ENCODE results near the gene ELMO3.

Gene ELMO3

DNA sequence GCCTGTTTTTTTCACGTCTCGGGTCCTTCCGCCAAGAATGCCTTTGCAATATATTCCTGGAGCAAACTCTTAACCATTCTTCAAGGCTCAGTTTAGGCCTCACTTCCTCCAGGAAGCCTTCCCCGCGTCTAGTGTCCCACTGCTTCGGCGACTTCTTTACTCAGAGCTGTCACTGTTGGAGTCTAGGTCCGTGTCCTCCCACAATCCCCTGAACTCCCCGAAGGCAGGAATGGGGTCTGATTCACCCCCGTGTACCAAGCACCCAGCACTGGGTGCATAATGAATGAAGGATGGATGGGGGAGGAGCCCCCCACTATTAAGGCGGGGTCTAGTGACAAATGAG lies 15.7 kb upstream of the ELMO3 start:
- DNase-seq: no peak

DNA sequence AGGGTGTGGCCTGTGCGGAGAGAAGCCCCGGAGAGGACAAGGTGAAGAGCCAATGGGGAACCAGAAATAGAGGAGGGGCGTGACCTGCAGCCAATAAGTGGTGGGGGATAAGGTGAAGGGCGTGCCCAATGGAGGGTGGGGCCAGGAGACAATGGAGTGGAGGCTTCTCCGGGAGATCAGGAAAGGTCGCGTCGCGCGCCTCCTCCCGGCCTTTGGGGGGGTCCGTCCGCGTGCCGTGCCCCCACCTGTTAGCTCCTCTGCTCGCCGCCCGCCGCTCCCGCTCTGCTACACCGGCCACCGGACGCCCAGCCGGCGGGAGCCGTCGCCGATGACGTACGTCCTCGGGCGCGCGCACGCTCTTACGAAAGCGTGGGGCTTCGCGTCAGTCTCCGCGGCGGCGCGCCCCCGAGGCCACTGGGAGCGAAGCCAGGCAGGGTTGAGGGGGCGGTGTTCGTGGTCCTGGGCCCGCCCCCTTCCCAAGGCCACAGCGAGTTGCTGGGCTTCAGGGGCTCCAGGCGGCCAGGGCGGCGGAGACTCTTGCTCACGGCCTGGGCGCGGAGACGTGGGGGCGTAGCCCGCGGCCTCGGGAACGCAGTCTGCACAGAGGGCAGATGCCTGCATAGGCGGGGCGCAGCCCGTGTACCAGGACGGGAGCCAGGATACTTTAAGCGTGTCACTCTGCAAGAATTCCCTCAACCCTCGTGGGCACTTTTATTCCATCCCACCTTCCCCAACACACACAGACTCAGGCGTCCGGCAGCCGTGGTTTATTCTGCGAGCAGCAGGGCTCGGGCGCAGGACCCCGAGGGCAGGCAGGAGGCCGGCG lies 15.1 kb upstream of the ELMO3 start, which contains the start of gene MATCAP1:
Gene MATCAP1, minus strand, starts transcription at position 337 of the 826 bp plus-strand sequence. CDS start 3,353 bp downstream, outside the sequence.
- peak; percentile 96 for DNase-seq

DNA sequence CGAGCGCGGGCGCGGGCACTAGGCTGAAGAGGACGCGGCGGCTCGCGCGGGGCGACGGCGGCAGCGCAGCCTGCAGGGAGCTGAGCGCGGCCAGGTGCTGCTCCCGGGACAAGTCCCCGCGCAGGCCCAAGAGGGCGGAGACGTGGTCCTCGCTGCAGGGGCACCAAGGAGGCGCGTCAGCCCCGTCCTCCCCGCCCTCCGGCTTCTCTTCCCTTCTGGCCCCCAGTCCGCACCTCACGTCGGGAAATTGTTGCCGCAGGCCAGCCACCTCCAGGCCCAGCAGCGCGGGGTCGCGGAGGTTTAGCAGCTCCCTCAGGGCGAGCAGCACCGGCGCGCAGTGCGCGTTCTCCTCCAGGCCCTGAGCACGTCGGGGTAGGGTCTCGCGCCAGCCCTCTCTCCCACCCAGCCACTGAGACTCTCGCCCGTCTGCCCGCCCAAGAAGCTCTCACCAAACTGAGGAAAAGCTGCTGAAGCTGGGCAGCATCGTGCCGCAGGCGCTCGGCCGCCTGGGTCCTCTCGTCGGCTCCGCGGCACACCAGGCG lies 14.4 kb upstream of the ELMO3 start:
- no peak for DNase-seq

DNA sequence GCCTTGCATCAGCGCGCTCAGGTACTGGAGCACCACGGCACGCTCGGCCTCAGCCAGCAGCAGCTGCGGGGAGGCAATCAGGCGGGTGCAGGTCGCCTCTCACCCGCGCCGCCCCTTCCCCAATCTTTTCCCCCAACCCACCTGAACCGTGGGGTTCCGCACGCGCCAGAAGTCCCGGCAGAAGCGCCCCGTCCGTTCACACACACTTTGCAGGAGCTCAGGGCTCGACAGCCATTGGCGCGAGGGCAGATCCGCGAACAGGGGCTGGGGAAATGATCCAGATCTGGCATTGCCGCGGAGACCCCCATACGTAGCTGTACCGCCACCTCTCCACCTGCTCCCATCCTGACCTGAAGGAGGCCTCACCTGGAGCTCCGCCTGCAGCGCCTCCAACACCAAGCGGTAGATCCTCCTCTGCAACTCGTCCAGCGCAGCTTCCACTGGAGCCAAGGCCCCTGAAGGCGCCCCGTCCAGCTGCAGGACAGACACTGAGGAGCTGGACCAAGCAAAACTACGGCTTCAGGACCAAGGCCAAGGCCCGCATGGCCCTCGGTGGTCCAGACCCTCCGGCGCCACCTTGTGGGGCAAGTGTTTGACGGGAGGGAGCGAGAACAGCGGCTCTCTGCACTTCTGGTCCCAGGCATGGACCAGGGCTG lies 13.8 kb upstream of the ELMO3 start:
- no peak for DNase-seq

DNA sequence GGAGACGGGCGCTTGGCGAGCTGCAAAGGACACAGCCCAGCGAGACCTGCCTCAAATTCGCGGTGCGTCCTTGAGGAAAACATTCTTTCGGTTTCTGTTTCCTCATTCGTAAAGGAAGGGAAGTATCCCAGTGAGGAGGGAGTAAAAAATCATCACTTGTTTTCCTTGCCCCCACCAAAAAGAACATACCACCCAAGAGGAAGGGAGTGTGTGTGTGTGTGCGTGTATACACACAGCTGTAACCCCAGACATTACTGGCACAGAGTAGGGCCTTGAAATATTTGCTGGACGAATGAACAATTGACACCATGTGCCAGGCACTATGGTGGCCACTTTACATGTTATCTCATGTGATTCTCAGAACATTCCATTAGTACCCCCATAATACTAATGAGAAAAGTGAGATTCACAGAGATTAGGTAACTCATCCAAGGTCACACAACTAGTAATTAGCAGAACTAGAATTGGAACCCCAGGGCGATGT lies 13.2 kb upstream of the ELMO3 start:
- DNase-seq: no peak

DNA sequence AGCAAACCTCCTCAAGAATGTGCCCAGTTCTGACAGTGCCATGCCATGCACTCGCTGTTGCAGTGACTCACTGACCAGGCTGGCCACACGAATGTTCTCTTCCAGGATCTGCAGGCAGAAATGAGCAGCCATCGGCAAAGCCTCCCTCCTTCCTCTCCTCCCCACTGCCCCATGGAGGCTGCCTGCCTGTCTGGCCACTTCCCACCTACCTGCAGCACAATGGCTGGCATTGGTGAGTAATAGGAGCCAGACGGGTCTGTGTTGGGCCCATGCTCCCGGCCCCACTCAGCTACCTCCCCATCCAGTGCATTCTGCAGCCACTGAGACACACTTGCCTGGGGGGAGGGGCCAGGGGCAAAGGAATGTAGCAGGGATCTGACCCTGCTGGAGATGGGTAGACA lies 12.4 kb upstream of the ELMO3 start:
- no peak for DNase-seq

DNA sequence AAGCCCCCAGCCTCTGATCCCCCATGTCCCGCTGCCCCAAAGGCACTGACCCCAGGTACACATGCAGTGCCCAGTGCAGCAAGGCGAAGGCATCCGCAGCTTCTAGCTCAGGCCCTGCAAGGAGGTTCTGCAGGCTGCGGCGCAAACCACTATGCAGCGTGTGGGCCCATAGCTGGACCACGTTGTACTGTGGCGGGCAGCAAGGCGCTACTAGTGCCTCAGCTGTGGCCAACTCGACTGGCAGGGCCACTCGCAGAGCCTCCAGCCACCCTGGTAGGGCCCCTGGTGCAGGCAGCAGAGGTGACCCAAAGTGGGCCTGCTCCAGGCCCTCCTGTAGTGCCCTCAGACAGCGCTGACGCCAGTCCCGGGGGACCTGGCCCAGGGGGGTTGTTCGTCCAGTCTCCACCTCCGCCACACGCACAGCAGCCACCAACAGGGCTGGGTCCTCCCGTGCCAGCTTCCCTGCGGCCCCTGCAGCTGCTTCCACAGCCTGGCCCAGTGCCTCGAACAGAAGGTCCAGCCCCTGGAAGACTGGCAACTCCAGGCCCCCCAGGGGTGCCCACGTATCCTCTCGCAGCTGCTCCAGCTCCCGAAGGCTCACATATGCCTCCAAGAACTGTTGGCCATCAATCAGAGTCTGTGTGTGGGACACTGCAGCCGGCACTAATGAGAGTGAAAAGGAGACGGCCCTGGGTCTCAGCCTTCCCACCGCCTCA lies 11.6 kb upstream of the ELMO3 start:
- no peak for DNase-seq

DNA sequence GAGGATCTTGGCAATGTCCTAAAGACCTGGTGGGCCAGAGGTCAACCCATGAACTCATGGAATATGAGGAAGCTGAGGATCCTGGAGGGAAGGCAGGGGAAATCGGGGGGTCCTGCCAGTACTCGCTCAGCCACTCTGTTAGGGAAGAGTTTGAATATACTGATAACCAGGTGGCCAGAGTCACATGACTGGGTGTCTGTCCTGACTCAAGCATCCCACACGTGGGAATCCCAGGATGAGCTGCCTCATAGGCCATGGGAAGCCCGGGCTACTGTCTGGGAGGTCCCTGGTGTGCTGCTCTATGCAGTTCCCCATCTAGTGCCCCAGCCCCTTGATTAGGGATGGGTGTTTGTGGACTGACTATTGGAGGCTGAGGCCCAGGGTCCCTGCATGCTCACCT lies 10.6 kb upstream of the ELMO3 start:
- no peak for DNase-seq

DNA sequence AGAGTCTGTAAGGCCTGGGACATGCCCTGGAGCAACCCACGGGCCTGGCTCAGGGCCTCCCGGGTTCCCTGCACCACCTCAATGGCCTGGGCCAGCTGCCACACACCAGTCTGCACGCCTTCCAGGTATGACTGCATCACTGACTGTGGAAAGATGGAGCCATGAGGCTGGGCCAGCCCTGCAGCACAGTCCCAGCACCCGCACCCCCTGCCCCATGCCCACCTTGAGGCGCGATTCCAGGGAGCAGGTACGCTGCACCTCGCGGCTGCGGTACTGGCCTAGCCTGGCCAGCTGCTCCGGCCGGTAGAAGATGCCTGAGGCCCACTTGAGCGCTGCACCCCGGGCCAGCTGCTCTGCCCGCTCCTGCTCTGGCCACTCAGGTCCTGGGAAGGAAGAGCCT lies 10.1 kb upstream of the ELMO3 start:
- DNase-seq: no peak

DNA sequence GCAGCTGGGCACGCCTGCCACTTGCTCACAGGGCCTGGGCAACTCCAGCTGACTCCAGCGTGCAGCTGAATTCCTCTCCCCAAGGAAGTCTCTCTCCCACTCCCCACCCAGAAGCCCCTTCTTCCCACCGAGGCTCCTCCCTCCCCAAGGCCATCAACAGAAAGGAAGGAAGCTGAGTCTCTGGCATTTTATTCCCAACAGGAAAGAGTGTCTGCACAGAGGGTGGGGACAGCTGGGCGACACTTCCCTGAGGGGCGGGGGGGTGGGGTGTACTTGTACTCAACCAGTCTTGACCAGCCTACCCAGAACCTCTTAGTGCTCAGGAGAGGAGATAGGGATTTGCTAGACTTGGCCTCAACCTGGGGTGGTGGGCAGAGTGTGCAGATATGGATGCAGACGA lies 8.9 kb upstream of the ELMO3 start, which contains the start of gene EXOC3L1:
Gene EXOC3L1, minus strand, starts transcription at position 96 of the 400 bp plus-strand sequence. CDS start 460 bp downstream, outside the sequence.
- no peak for DNase-seq

DNA sequence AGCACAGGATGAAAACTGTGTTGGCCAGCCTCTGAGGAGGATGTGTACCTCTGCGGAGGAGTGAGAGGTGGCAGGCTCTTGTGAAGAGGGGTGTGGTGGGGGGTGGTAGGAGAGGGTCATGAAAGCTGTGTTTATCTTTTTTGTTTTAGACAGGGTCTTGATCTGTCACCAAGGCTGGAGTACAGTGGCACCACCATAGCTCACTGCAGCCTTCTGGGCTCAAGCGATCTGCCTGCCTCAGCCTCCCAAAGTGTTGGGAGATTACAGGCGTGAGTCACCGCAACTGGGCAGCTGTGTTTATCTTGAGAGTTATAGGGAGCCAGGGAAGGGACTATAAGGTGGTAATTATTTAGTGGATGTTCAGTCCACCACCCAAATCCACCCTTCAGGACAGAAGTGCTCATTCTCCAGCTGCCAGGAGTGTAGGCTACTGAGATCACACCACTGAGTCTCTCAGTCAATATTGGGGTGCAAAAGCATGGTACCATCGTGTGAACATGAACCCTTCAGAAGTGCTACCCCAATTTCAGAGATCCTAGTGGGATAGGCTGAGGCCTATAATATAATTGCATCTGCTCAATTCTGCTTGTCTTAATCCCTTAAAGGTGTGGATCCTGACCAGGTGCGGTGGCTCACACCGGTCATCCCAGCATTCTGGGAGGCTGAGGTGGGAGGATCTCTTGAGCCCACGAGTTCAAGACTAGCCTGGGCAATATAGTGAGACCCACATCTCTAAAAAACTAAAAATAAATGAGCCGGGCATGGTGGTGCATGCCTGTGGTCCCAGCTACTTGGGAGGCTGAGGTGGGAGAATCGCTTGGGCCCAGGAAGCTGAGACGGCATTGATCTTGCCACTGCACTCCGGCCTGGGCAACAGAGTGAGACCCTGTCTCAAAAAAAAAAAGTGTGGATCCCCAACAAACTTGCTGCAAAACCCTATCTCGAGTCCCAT lies 8.2 kb upstream of the ELMO3 start:
- DNase-seq: no peak

DNA sequence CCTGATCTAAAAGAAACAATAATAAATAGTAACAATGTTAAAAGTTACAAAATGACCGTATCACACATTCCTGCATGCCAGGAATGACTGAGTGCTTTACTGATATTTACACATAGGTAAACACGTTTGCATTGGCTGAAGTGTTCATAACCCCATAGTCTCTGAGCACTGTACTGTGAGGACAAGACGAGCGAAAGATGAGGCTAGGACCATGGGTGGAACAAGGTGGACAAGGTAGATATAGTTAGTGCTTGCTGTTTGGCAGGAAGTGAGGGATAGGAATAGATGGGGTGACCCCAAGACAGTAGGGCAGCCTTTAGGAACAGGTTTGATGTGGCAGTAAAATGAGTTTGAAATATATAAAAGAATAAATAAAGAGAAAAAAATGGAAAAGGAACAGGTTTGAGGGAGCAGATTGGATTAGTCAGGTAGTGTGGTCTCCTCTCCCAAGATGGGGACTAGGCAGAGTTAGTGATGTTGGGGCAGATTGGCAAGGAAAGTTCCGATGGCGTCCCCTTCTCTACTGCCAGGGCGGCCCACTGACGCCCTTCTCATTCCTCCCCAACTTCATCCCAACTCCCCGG lies 7.4 kb upstream of the ELMO3 start:
- no peak for DNase-seq

DNA sequence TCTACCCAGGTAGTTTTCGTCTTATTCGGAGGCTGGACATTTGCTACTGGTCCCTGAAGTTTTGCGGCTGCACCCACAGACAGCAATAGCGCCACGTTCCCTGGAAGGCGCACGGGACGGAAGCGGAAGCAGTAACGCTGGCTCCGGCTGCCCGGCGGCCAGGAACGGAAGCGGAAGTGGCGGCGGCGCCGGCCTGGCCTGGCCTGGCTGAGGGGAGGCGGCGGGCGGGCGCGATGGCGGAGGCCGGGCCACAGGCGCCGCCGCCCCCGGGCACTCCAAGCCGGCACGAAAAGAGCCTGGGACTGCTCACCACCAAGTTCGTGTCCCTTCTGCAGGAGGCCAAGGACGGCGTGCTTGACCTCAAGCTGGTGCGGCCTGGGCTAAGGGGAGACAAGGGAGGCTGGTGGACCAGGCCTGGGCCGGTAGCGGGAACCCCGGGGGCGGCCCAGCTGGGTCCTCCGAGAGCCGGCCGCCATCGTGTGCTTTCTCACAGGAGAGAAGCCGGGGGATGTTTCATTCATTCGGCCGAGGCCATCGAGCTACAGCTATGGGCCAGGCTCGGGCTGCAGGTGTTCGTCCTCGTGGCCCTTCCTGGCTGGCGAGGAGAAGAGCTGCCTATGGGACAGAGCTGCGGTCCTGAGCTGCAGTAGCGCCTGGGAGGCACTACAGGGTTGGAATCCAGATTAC lies 6.8 kb upstream of the ELMO3 start, which contains the start of gene E2F4:
Gene E2F4, plus strand, starts transcription at position 161 of the 687 bp plus-strand sequence. Its CDS starts 73 bp downstream, at position 234.
- peak; percentile 37 for DNase-seq

DNA sequence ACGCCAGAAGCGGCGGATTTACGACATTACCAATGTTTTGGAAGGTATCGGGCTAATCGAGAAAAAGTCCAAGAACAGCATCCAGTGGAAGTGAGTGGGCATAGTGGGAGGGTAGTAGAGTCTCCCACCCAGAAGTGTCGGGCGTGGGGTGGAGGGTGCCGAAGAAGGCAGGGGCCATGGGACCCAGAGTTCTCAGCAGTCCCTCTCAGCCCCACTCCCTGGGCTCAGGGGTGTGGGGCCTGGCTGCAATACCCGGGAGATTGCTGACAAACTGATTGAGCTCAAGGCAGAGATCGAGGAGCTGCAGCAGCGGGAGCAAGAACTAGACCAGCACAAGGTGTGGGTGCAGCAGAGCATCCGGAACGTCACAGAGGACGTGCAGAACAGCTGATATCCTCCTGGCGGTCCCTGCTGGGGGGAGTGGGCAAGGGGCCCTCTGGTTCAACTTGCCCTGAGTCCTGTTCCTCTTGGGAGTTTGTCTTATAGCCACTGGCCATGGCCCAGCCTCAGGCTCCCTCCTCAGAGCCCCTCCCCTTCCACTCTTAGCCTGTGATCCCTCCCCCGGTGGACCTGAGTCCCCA lies 6.1 kb upstream of the ELMO3 start:
- DNase-seq: no peak

DNA sequence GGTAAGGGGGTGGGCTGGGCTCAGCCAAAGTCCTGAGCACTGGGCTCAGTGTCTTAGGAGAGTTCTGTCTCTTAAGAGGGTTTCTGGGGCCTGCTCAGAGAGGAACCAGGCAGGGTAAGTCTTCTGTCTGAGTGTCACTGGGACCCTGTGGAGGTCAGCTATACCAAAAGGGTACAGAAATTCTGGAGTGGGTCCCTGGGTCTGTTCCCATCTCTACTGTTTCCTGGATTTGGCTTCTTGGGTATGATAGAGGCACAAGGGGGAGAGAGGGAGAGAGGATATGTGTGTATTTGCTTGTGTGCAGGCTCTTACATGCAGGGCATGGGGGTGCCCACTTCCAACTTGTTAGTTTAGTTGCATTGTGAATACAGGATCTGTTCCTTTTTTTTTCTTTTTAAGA lies 5.4 kb upstream of the ELMO3 start:
- no peak for DNase-seq

DNA sequence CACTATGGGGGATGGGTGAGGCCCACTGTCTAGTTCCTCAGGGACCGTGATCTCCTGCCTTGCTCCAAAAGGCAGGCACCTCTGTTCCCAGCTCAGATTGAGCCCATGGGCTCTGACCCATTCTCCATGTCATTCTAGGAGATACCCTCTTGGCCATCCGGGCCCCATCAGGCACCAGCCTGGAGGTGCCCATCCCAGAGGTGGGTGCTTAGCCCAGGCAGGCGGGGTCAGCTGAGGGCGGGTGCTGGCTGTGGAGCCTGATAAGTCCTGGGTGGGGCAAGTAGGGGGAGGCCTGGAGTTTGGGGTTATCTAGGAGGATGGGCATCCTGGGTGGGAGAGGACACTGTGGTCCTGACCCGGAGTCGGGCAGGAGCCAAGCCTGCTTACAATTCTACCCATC lies 4.7 kb upstream of the ELMO3 start:
- DNase-seq: no peak

DNA sequence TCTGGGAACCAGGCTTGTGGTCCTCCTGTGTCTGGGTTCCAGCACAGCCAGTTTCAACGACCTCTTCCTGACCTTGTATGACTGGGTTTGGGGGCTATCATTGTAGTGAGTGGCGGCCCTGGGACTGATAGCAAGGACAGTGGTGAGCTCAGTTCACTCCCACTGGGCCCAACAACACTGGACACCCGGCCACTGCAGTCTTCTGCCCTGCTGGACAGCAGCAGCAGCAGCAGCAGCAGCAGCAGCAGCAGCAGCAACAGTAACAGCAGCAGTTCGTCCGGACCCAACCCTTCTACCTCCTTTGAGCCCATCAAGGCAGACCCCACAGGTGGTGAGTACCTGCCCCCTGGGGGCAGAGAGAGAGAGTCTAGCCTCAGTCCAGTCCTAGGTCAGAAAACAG lies 3.3 kb upstream of the ELMO3 start:
- DNase-seq: no peak

DNA sequence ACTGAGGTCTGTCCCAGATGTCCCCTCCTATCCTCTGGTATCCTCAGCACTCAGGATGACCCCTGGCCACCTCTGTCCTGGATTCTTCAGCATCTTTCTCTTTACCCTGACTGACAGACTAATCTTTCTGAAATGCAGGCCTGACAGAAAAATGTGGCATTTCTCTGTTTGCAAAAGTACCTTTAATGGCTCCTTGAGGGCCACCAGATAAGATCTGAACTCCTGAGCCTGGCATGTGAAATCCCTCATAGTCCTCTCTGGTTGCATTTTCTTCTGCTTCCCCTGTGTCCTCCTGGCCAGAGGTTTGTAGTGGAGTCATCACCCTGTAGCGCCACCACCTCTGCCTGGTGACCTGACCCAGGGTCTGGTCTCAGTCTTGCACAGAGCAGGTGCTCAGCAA lies 2.0 kb upstream of the ELMO3 start:
- DNase-seq: no peak

DNA sequence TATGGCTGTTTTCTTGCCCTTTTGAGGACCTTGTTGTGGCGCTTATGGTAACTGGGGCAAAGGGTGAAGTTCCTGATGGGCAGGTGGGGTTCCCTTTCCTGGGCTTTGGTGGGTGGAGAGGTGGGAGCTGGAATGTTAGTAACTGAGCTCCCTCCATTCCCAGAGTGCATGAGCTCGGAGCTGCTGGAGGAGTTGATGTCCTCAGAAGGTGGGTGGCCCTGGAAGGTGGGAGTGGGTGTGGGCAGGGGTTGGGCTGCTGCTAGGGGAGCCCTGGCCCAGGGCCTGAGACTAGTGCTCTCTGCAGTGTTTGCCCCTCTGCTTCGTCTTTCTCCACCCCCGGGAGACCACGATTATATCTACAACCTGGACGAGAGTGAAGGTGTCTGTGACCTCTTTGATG lies 1.2 kb upstream of the ELMO3 start:
- no peak for DNase-seq

DNA sequence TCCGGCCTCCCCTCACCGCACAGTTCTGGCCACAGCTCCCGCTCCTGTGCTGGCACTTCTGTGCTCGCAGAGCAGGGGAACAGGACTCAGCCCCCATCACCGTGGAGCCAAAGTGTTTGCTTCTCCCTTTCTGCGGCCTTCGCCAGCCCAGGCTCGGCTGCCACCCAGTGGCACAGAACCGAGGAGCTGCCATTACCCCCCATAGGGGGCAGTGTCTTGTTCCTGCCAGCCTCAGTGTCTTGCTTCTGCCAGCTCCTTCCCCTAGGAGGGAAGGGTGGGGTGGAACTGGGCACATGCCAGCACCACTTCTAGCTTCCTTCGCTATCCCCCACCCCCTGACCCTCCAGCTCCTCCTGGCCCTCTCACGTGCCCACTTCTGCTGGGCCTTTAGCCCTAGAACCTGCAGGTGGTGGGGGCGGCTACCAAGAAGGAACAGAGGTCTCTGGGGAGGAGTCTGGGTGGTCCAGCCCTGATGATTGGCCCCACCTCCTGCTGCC lies 645 bp upstream of the ELMO3 start:
- DNase-seq: no peak

Data from NCI-H1436 treated with DMSO at 0.1 percent for 48 hours (cell line).